ENCODE results near the gene LRRK1.

LRRK1 gene

DNA sequence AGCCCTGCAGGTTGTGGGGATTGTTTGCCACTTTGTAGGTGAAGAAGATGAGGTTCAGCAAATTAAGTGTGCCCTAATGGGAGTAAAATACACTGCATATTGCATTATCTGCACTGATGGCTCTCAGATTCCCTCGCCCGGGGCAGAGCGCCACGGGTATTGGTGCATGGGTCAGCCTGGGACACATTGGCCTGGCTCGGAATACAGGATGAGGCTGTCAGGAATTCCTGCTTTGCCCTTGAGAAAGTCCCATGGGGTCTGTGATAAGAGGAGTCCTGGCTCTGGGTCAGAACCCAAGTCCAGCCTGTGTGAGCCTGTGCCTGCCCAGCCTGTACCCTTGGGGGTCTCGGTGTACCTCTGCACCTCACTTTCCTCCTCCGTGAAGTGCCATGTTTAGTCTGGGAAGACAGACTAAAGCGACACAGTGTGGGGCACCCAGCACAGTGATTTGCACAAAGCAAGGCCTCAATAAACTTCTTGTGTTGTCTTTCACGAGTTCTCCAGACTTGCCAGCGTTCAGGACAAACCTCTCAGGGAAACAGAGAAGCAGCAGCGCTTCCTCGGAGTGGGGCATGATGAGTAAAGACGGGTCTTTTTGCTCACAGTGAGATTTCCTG is 107.6 kb downstream of the LRRK1 start:
- DNase-seq = no peak

DNA sequence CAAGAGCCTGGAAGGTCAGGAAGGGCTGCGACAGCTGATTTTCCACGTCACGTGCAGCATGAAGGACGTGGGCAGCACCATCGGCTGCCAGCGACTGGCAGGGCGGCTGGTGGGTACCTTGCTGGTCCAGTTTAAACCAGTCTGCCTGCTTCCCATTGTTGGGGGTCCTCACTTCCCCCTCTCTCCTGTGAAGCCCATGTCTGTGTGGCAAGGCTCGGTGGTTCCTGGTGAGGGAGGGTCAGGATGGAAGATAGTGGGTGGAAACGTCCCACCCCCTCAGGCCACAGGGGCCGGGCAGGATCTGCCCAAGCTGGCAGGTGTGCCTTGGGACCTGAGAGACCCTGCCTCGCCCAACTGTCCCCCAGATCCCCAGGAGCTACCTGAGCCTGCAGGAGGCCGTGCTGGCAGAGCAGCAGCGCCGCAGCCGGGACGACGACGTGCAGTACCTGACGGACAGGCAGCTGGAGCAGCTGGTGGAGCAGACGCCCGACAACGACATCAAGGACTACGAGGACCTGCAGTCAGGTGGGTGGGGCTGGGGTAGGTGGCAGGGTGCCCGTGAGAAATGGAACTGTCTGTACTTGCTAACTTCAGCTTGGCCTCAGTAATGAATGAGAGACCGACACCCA is 108.2 kb downstream of the LRRK1 start:
- DNase-seq = no peak

DNA sequence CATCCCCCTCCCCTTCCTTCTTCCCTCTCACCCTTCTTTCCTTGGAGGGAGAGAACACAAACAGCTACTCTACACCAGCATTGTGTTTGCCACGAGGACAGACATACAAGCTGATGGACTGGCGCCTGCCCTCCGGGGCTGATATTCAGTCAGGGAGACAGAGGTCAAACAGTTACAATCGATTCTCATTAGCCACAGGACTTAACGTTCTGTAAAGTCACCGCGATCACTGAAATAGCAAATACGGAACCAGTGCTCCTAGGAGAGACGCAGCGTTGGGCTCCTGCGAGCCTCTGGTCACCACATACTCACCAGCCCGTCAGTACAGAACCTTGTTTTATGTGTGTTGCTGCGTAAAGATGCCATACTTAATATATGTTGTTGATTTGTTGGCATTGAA is 108.8 kb downstream of the LRRK1 start:
- DNase-seq = no peak

DNA sequence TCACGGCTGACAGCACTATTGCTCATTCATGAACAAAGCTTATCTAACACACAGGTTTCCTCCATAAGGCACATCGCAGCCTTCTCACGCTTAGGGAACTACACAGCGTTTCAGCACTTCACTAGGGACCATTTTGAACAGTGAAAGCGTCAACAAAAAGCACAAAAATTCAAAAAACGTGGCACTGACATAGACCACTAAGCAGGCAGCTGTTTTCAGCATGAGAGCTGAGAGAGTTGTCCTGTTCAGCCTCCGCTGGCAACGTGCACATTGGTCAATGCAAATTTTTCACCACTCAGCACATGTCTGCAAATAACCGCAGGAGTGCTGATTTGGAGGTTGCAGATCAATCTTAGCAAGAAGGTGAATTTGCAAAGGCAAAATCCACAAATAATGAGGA is 109.2 kb downstream of the LRRK1 start:
- no peak for DNase-seq

DNA sequence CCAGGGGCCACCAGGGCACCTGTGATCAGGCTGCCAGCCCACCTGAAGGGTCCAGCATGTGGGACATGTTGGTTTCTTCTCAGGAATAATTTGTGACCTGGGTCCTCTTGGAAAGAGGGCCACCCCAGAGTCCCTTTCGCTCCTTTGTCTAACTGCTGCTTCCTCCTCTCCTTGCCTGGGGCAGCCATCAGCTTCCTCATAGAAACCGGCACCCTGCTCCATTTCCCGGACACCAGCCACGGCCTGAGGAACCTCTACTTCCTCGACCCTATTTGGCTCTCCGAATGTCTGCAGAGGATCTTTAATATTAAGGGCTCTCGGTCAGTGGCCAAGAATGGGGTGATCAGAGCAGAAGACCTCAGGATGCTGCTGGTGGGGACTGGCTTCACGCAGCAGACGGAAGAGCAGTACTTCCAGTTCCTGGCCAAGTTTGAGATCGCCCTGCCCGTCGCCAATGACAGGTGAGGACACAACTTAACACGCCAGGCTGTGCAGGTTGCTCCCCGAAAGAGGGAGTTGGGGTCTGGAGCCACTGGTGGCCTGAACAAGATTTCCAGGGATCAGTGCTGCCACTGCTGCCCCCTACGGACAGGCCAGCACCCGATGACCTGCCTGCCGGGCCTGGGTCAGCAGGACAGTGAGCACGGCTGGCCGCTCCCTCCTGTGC is 109.7 kb downstream of the LRRK1 start:
- no peak for DNase-seq

DNA sequence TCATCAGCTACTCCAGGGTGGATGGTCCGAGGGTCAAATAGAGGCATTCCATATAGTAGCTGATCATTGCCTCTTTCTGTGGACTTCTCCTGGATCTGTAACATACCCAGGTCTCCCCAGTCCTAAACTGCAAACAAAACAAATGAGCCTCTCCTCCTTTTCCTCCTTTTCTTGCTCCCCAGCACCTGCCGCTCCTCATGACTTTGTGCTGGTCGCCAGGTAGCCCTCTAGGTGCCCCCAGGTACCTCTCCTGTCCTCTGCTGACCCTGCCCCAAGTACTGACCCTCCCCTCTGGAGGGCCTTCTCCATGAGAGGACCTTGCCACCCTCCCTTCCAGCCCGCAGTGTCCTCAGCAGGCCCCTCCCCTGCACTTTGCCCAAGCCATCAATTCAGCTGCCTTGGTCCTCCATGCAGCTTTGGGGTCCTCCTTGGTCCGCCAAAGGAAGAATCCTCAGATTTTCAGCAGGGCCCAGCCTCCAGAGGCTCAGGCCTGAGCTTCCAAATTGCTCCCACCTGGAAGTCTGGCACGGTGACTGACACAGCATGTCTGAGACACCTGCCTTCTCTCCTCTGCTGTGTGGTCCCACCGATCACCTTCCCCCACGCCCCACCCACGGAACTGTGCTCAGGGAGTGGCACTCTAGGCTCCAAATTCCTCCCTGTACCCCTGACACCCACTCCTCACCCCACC is 111.0 kb downstream of the LRRK1 start:
- no peak for DNase-seq

DNA sequence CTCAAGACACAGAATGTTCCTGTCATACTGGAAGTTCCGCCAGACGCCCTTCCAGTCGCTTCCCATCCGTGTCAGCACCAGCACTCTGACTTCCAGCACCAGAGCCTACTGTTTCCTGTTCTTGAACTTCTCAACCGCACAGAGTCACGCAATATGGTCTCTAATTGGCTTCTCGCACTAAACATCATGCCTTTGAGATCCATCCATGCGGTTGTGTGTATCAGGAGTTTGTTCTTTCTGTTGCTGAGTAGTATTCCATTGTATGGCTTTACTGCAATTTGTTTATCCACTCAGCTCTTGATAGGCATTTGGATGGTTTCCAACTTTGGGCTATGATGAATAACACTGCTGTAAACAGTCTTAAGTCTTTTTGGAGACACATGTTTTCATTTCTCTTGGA is 112.1 kb downstream of the LRRK1 start:
- DNase-seq = no peak

DNA sequence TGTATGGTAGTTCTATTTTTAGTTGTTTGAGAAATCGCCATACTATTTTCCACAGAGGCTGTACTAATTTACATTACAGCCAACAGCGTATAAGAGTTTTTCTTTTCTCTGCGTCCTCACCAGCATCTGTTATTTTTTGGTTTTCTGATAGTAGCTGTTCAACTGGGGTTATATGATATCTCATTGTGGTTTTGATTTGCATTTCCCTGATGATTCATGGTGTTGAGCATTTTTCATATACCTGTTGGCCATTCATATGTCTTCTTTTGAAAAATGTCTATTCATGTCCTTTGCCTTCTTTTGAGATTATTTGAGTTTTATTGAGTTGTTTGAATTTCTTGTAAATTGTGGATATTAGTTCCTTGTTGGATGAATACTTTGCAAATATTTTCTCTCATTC is 114.6 kb downstream of the LRRK1 start:
- DNase-seq = no peak

DNA sequence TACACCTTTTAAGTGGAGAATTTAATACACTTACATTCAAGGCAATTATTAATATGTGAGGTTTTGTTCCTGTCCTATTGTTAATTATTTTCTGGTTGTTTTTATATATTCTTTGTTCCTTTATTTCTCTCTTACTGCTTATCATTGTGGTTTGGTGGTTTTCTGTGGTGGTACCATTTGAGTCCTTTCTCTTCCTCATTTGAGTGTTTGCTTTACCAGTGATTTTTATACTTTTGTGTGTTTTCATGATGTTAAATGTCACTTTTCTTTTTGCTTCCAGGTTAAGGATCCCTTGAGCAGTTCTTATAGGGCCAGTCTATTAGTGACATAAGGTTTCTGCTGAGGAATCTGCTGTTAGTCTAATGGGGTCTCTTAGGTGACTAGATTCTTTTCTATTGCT is 116.5 kb downstream of the LRRK1 start:
- no peak for DNase-seq

DNA sequence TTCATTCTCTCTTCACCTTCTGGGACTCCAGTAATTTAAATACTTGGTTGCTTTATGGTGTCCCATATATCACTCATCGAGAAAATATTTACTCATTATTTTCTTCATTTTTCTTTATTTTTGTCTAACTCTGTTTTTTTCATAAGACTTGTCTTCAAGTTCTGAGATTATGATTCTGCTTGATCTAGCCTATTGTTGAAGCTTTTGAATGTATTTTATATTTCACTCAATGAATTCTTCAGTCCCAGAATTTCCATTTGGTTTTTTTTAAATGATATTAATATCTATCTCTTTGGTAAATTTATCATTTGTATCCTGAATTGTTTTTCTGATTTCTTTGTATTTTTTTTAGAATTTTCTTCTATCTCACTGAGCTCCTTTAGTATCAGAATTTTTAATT is 117.0 kb downstream of the LRRK1 start:
- DNase-seq = no peak

DNA sequence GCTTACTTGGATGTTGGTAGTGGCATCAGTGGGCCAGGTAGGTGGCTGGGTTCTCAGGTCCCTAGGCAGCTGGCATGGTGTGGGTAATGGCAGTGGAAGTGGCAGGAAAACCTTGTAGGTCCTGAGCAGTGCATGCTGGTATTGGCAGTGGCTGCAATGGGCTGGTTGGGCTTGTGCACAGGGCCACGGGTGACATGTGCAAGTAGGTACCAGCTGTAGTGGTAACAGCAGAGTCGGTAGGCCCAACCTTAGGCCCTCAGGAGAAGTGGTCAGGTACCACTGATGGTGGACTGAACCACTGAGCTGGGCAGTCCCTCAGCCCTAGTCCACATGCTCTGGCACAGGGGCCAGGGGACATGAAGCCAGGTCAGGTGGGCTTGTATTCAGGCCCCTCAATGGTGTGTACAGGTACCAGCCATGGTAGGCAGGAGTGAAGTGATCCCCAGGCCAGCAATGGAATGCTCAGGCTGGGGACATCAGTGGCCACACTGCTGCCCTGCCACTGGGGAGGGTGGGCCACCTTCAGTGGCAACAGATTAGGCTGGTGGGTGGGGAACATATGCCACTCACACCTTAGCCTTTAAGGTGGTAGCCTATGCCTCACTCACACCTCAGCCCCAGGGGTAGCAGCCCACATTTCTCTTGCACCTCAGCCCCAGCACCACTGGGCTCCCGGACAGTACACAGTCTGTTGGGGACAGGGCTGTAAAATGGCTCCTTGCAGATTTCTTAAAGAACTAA is 118.1 kb downstream of the LRRK1 start:
- no peak for DNase-seq

DNA sequence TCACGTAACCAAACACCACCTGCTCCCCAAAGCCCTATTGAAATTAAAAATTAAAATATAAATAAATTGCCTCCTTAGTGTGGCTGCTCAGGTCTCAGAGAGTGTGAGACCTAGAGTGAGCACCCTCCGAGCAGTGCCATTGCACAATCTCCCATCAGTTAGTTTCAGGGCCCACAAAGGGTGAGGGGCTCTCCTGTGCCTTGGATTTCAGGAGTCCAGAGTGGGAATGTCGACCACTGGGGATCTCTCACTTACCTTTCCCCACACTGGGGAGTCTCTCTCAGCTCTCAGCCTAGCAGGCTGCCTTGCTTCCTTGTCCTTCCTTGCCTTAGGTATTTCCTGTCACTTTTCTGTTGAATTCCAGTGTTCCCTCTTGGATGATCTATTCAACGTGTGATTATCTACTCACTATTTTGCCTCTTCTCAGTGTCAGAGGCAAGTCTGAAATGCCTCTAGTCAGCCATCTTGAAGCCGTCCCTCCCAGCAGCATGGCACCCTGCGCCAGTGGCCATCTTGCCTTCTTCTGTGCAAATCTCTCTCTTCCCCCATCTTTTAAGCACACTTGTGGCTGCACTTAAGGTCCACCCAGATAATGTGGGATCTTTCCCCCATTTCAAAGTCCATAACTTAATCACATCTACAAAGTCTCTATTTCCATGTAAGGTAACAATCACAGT is 119.3 kb downstream of the LRRK1 start:
- no peak for DNase-seq

DNA sequence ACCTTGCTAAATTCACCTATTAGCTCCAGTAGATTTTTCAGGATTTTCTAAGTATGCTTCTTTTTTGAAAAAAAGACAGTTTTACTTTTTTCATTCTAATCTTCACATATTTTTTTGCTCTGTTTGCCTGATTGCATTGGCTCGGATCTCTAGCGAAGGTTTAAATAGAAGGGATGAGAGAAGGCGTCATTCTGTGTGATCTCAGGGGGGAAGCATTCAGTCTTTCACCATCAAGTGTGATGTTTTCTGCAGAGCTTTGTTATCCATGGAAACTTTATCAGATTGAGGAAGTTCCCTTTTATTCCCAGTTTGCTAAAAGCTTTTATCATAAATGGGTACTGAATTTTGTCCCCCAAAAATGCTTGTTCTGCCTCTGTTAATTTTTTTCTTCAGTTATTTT is 120.3 kb downstream of the LRRK1 start:
- no peak for DNase-seq

DNA sequence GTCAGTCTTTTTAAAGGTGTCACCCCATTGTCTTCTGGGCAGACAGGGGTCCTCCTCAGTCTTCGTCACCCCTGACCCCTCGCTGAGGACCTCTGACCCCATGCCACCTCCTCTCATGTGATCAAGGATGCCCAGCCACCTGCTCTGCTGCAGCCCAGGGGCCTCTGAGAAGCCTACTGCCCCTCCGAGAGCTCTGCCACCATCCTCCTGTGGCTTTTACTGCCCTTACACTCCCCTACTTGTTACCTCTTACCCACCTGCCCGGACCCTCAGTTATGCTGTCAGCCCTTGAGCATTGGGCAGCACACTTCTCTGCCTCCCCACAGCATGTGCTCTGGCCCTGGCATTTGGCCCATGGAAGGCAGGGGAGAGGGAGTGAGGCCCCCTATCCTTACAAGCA is 123.2 kb downstream of the LRRK1 start:
- DNase-seq = no peak

DNA sequence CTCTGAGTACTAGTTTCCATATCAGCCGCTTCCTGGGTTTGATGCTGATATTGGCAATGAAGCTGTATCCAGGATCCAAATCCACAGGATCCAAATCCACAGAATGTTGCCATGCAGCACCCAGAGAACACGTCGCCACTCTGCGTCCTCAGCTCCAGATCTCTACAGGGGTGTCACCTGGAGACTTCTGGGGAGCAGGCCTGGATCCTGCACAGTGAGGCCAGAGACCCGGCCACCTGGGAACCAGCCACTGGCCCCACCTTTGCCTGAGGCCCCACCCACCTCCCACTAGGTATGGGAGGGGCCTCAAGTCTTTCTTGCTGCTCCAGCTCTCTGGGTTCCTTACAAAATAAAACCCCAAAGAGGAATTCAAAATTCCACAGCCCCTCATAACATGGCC is 123.9 kb downstream of the LRRK1 start:
- no peak for DNase-seq

DNA sequence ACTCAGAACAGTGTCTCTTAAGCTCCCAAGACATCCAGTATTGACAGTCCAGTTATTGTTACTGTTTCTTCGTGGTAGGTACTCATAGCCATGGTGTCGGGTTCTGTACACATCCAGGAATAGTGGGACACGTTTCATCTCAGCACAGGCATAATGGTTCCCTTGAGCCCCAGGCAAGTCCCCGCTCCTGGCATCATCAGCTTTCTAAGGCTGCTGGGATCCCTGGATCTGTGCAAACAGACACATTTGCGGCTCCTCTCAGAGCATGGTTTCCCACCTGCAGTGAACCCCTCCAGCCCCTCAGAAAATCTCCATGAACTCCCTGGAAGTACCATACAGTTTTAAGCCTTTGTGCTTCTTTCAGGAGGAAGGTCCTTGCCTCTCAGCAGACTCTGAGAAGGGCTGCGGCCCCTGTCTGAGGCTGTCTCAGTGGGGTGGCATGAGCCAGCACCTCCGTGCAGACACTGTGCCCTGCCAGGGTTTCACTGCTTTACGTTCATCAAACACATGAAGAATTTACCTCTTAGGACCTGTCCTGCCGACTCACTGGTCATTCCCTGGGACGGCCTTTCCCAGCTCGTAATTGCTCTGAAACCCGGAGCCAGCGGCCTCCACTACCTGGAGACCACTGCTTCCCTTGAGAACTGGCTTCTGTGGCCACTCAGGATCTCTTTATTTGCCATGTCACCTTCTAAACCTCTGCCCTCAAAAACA is 124.9 kb downstream of the LRRK1 start:
- no peak for DNase-seq

DNA sequence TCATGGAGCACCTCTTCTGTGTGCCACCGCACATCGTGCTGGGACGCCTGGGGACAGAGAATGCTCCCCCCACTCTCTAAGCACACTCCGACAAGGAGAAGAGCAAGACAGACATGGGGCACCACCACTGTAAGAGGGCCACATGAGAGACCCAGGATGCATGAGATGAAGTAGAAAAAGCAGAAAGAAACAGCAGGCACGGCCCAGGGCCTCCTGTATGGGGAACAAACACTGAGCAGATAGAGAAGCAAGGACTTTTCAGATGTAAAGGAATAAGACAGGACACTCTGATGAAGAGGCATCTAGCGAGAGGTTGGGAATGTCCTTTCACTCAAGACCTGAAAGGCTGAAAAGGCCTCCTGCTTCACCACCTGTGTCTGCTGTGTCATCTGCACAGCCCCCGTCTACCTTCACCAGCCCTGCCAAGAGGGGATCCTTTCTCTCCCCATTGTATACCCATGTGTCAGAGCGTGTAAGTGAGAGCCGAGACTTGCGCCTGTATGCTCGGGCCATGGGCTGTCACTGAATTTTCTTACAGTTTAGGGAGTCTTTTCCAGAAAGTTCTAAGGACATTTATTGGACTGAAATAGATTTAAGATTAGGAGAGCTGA is 125.6 kb downstream of the LRRK1 start:
- DNase-seq = no peak

DNA sequence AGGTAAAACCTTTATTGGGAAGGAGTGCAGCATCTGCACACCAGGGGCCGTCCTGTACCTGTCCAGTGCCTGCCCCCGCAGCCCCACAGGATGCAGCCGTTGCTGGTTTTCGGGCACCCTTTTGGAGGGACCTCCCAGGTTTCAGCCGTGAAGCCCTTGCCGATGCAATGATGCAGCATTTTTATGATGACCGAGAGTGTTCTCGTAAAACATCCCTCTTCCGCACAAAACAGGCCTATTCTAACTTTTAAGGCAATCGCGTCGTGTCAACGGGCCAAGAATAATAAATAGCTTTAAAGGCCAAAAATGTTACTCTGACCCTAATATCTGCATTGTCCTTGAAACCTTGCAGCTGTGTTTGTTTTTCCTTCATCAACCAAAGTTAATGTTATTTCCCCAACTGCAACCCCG is 126.1 kb downstream of the LRRK1 start:
- no peak for DNase-seq

DNA sequence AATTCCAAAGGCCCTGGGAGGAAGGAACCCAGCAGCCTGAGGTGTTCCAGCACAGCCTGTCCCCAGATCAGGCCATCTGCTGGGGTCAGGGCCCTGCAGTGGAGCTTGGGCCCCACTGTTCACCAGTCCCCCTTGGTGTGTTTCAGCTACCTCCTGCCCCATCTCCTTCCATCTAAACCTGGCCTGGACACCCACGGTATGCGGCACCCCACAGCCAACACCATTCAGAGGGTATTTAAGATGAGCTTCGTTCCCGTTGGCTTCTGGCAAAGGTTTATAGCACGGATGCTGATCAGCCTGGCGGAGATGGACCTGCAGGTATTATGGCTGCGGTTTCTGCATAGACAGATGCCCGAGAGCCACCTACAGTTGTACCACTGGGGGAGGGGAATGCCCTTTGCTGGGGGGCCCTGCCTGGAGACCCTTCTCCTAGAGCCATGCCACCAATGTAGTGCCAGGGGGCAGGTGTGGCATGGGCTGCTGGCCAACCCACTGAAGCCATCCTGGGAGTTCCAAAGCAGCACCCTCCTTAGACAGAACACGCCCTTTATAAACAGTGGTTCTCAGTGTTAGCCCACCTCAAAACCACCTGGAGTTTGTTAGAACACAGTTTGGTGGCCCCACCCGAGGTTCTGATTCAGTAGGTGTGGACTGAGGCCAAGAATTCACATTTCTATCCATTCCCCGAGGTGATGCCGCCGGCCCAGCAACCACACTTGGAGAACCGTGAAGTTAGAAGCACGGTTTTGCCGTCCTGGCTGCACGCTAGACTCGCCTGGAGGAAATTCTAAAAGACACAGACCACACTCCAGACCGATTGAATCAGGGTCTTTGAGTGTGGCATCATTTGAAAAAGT is 126.9 kb downstream of the LRRK1 start:
- no peak for DNase-seq

DNA sequence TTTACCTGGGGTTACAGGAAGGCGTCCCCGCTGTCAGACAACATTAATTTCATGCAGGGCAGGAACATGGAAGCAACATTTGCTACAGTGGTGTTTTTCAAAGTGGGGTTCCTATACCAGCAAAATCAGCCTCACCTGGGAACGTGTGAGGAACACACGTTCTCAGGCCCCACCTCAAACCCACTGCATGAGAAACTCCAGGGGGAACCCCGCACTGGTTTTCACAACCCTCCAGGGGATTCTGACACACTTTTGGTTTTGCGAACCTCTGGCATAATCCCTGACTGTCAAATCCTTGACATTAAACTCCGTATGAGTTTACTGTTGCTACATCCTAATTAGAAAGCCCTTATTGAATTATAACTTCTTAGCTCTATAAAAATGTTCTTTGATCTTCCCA is 127.7 kb downstream of the LRRK1 start:
- no peak for DNase-seq
